Measurements from ENCODE around the gene CD2BP2. TPM values are rescaled to one million over a fixed set of nuclear protein-coding genes. Genes with fewer than 3 reads are reported as not detected.

The CD2BP2 gene
- total RNA-seq, 2 donors from 2014 or later = 44.8 to 76.1 TPM

DNA sequence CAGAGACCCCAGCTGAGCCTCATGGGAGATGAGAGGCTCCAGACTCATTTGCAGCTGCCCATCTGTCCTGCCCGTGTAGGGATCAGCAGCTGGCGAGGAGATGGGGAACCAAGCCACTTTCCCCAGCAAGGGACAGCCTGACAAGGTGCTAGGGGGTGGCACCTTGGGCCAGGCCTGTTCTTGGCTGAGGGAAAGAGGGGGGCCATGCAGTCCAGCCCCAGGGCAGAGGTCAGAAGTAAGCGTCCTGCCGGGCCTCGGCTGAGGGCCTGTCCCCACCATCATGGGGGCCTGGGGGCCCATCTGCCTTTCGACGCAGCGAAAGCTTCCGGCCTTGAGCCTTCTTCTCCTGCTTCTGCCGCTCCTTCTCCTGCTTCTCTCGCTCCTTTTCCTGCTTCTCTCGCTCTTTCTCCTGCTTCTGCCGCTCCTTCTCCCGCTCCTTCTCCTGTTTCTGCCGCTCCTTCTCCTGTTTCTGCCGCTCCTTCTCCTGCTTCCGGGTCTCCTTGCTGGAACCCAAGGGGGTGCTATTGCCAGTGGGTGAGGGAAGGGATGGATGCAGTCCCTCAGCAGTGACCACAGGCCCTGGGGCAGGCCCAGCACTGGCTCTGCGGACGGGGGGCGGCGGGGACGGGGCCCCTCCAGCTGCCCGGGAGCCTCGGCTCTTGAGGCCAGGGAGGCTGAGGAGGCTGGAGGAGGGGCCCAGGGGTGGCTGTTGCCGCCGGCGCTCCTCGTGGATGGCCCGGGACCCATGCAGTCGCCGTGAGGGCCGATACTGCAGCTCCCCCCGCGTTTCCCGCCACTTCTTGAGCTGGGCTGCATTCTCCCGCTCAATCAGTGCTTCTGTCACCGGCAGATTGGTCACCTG, 2.8 kb upstream of the CD2BP2 start:
- no peak overlapping the region for H3K27ac ChIP-seq
- no peak overlapping the region for H3K9ac ChIP-seq (ENCODE audit: low read depth in 2 of 2, low read length in 2 of 2)
- TF ChIP-seq, protein P1, sequence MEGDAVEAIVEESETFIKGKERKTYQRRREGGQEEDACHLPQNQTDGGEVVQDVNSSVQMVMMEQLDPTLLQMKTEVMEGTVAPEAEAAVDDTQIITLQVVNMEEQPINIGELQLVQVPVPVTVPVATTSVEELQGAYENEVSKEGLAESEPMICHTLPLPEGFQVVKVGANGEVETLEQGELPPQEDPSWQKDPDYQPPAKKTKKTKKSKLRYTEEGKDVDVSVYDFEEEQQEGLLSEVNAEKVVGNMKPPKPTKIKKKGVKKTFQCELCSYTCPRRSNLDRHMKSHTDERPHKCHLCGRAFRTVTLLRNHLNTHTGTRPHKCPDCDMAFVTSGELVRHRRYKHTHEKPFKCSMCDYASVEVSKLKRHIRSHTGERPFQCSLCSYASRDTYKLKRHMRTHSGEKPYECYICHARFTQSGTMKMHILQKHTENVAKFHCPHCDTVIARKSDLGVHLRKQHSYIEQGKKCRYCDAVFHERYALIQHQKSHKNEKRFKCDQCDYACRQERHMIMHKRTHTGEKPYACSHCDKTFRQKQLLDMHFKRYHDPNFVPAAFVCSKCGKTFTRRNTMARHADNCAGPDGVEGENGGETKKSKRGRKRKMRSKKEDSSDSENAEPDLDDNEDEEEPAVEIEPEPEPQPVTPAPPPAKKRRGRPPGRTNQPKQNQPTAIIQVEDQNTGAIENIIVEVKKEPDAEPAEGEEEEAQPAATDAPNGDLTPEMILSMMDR (IDR thresholded peaks at IDR 0.05) = no peak
- no peaks in the 10 kb centered on the region for H3K27me3 ChIP-seq
- no peak overlapping the region for H3K4me3 ChIP-seq
- intact Hi-C loops (cut with DNase I) = loop anchor here (10.0 kb wide), 1 partner anchor 263 kb away; the partner anchor contains the start of genes TBX6 and YPEL3
- no peaks in the 10 kb centered on the region for H3K36me3 ChIP-seq
- H3K9me3 ChIP-seq = no peaks in the 10 kb centered on the region
- H3K4me1 ChIP-seq = peaks cover 7% of the 10 kb centered on the region
- DNase-seq = no peak

DNA sequence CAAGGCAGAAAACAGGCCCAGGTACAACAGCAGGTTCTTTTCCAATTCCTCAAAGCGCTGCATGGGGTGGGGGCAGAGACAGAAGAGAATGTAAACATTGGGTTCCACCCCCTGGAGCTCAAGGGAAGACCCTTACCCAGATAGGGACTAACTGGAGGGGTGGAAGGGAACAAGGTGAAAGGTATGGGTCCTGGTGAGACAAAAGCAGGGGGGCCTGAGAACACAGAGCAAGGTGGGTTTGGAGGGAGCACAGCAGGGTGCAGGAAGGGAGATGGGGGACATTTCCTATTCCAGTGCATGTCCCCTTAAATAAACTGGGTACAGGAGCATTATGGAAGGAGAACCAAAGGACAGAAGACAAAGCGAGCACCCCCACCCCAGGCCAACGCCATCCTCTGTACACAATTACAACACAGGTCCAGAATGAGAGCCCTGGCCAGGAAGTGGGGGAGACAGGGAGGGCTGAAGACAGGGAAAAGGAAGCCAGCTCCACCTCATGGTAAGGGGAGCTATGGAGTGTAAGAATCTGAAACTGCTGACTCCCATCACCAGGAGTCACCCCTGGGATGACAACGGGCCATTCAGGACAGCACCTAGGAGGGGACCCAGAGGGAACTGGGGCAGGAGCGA, 2.1 kb upstream of the CD2BP2 start:
- H3K27me3 ChIP-seq = no peaks in the 10 kb centered on the region
- no peak overlapping the region for H3K4me3 ChIP-seq
- H3K27ac ChIP-seq = no peak overlapping the region
- DNase-seq = no peak
- peaks cover 5% of the 10 kb centered on the region for H3K36me3 ChIP-seq
- H3K4me1 ChIP-seq = peaks cover 7% of the 10 kb centered on the region
- intact Hi-C loops (cut with DNase I) = loop anchor here (10.0 kb wide), 1 partner anchor 262 kb away; the partner anchor contains the start of genes TBX6 and YPEL3
- no peaks in the 10 kb centered on the region for H3K9me3 ChIP-seq
- TF ChIP-seq, protein P1 (IDR thresholded peaks at IDR 0.05) = no peak
- peak overlapping the region in 1 of 2 donors; percentile 19 for H3K9ac ChIP-seq (ENCODE audit: low read depth in 2 of 2, low read length in 2 of 2)

DNA sequence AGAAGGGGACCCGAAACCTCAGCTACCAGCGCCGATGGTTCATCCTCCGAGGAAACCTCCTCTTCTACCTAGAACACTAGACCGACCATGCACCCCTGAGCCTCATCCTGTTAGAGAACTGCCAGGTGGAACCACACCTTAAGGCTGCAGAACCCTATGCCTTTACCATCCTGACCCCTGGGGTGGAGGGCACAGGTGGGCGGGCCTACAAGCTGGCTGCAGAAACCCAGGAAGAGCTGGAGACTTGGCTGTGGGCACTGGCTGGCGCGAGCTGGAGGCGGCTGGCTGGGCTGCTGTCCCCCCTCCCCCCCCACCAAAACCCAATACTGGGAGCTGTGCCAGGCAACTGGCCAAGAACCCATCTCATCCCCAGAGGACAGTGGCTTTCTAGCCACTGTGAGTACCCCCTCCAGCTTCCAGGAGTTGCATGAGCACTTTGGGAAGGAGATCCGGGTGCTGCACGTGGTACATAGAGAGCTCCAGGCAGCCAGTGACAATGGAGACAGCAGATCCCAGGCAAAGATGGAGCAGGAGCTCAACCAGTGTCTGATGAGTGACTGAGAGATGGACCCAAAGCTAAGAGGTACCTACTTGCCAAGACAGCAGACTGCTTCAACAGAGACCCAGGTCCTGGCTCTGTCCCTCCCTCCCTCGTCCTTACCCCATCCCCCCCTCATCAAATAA, 1.4 kb upstream of the CD2BP2 start:
- H3K27me3 ChIP-seq = no peaks in the 10 kb centered on the region
- no peaks in the 10 kb centered on the region for H3K9me3 ChIP-seq
- peaks cover 8% of the 10 kb centered on the region for H3K36me3 ChIP-seq
- intact Hi-C loops (cut with DNase I) = loop anchor here (10.0 kb wide), 1 partner anchor 262 kb away; the partner anchor contains the start of genes TBX6 and YPEL3
- peak; percentile 38 for DNase-seq
- H3K4me3 ChIP-seq = peak overlapping the region; percentile 80
- peak overlapping the region; percentile 94 for H3K27ac ChIP-seq
- peaks cover 7% of the 10 kb centered on the region for H3K4me1 ChIP-seq
- TF ChIP-seq, protein P1 (IDR thresholded peaks at IDR 0.05) = no peak
- H3K9ac ChIP-seq (ENCODE audit: low read depth in 2 of 2, low read length in 2 of 2) = peak overlapping the region; percentile 97

DNA sequence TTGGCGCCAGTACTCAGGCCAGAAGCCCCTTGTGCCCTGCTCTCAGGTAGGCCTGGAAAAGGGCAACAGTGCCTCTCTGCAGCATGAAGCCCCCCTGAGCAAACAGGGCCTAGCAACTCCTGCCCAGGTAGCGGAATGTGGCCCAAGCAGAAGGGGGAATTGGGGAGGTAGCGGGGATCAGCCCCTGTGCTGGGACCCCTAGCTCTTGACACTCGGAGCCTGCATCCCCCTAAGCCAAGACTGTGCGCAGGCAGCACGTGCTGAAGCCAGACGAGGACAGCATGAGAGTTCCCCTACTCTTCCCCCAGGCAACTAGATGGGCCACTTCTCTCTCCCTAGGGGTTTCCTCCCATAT, 823 bp upstream of the CD2BP2 start:
- intact Hi-C loops (cut with DNase I) = loop anchor here (10.0 kb wide), 1 partner anchor 261 kb away; the partner anchor contains the start of genes TBX6 and YPEL3
- peak overlapping the region; percentile 80 for H3K4me3 ChIP-seq
- no peaks in the 10 kb centered on the region for H3K9me3 ChIP-seq
- no peak for DNase-seq
- H3K27me3 ChIP-seq = no peaks in the 10 kb centered on the region
- TF ChIP-seq, protein P1 (IDR thresholded peaks at IDR 0.05) = no peak
- peak overlapping the region; percentile 97 for H3K9ac ChIP-seq (ENCODE audit: low read depth in 2 of 2, low read length in 2 of 2)
- peak overlapping the region; percentile 94 for H3K27ac ChIP-seq
- H3K4me1 ChIP-seq = peaks cover 7% of the 10 kb centered on the region
- H3K36me3 ChIP-seq = peaks cover 8% of the 10 kb centered on the region
